A673 (cell line): Measurements from ENCODE around the gene STARD13. TPM values are rescaled to one million over a fixed set of nuclear protein-coding genes. Genes with fewer than 3 reads are reported as not detected.

Experiments used
- BruUV-seq: library from RNA; stranded (reverse); fragments of 400-500 nt; replicated peaks from 2 replicates; lab custom pipeline; 2021; lab: Mats Ljungman, UMichigan
- CTCF ChIA-PET: fragments of 300-600 bp; sonication (Branson Sonifier 250); formaldehyde crosslinking; loops from one replicate; lab custom pipeline; 2022; ENCODE audit warnings: antibody characterized with exemption; lab: Charles Lee
- POLR2A ChIA-PET: fragments of 300-600 bp; sonication (Branson Sonifier 250); formaldehyde crosslinking; loops from one replicate; lab custom pipeline; 2022; ENCODE audit warnings: antibody characterized with exemption; ENCODE audit not compliant: low non-redundant PET; lab: Charles Lee
- DNase-seq: peaks from one replicate; pipeline ENCODE4 v3.0.0-alpha.2; 2015; ENCODE audit warnings: low spot score
- H3K27ac ChIP-seq: fragments of 200-600 bp; sonication (generic); 2 replicates; pipeline ENCODE4 v1.5.1; 2016; ENCODE audit warnings: mixed run types, low read depth, mild to moderate bottlenecking, mixed read lengths, antibody characterized with exemption, low read length; ENCODE audit not compliant: poor library complexity, severe bottlenecking
- H3K27me3 ChIP-seq: fragments of 200-600 bp; sonication (generic); replicated peaks from 2 replicates; pipeline ENCODE4 v1.6.1; 2017; ENCODE audit warnings: mixed run types, low read depth, mild to moderate bottlenecking, mixed read lengths, antibody characterized with exemption, low read length; ENCODE audit not compliant: insufficient read depth, poor library complexity
- H3K36me3 ChIP-seq: fragments of 200-600 bp; sonication (generic); 2 replicates; pipeline ENCODE4 v1.6.1; 2016; ENCODE audit warnings: mixed run types, mild to moderate bottlenecking, mixed read lengths, antibody characterized with exemption, low read length; ENCODE audit not compliant: insufficient read depth, poor library complexity, severe bottlenecking
- H3K4me1 ChIP-seq: fragments of 200-600 bp; sonication (generic); 2 replicates; pipeline ENCODE4 v1.6.1; 2017; ENCODE audit warnings: mixed run types, mild to moderate bottlenecking, mixed read lengths, antibody characterized with exemption, low read length; ENCODE audit not compliant: insufficient read depth, poor library complexity, severe bottlenecking
- H3K4me3 ChIP-seq: fragments of 200-600 bp; sonication (generic); 2 replicates; pipeline ENCODE4 v1.5.1; 2016; ENCODE audit warnings: low read depth, mixed run types, mild to moderate bottlenecking, mixed read lengths, low read length; ENCODE audit not compliant: poor library complexity, severe bottlenecking
- H3K9me3 ChIP-seq: fragments of 200-600 bp; sonication (generic); 2 replicates; pipeline ENCODE4 v1.6.1; 2016; ENCODE audit warnings: mixed run types, low read depth, mild to moderate bottlenecking, mixed read lengths, antibody characterized with exemption, low read length; ENCODE audit not compliant: poor library complexity, severe bottlenecking
- EZH2 ChIP-seq: fragments of 200-600 bp; sonication (generic); IDR thresholded peaks from 2 replicates; pipeline ENCODE4 v1.6.1; 2017; ENCODE audit warnings: borderline replicate concordance, low read depth, mild to moderate bottlenecking, mixed read lengths, antibody characterized with exemption, low read length; ENCODE audit not compliant: poor library complexity, severe bottlenecking
- intact Hi-C: fragments of 100-400 bp; cut with micrococcal nuclease; formaldehyde crosslinking; loops from one replicate; pipeline ENCODE4 v1.10.0; 2022; ENCODE audit not compliant: unreplicated experiment
- total RNA-seq: library from RNA; stranded (reverse); gene quantifications from 2 replicates; pipeline ENCODE4 v1.2.3, GENCODE V29; 2021
- TF ChIP-seq, protein P1 (sequence below): fragments of 300-800, 200-600 bp; sonication (generic); conservative IDR thresholded peaks from 2 replicates; pipeline ENCODE4 v1.5.1; 2017; ENCODE audit warnings: low read depth, mild to moderate bottlenecking, antibody characterized with exemption, low read length, moderate library complexity, mixed read lengths

STARD13 gene
- total RNA-seq, 1 experiment from 2014 or later, result 45.7 TPM

DNA sequence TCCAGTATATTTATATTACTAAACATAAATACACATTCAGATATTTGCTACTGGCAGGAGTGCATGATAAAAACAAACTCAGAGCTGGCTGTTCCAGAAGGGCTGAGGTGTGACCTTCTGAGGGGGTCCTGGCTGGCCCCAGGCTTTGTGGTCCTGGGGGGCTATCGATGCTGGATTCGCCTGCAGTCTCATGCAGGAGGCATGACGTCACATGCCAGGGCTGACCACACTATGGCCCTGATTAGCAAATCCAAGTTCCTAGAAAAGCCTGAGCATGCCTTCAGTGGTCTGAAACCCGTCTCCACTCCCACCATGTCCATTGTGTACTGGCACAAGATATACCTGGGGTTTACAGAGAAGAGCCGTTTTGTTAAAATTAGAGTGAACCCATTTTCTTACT lies 171.4 kb downstream of the STARD13 start:
- CTCF ChIA-PET, result no interaction called here
- intact Hi-C loops, result no loop called here
- no peak for TF ChIP-seq EZH2
- TF ChIP-seq, protein P1, sequence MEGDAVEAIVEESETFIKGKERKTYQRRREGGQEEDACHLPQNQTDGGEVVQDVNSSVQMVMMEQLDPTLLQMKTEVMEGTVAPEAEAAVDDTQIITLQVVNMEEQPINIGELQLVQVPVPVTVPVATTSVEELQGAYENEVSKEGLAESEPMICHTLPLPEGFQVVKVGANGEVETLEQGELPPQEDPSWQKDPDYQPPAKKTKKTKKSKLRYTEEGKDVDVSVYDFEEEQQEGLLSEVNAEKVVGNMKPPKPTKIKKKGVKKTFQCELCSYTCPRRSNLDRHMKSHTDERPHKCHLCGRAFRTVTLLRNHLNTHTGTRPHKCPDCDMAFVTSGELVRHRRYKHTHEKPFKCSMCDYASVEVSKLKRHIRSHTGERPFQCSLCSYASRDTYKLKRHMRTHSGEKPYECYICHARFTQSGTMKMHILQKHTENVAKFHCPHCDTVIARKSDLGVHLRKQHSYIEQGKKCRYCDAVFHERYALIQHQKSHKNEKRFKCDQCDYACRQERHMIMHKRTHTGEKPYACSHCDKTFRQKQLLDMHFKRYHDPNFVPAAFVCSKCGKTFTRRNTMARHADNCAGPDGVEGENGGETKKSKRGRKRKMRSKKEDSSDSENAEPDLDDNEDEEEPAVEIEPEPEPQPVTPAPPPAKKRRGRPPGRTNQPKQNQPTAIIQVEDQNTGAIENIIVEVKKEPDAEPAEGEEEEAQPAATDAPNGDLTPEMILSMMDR, result no peak

DNA sequence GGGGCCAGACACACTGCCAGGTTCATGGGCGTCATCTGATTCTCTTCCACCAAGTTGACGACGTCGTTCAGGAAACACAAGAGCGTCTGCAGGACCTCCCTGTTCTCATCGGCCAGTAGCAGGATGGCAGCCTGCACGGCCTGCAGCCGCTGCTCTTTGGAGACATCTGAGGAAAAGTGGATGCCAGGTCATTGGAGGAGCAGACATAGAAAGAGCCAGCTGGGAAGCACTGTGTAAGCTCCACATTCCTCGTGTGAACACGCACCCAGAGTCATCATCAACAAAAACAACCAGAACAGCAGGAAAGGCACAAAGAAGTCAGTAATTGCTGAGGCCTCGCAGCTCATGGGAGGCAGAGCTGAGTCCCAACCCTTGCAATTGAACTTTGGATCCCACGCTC lies 172.8 kb downstream of the STARD13 start:
- CTCF ChIA-PET, result no interaction called here
- Histone ChIP-seq H3K36me3 (peaks cover 93% of the 10 kb centered on the region), H3K27ac (no peak overlapping the region), H3K4me1 (peaks cover 36% of the 10 kb centered on the region), H3K4me3 (no peak overlapping the region), H3K9me3 (no peaks in the 10 kb centered on the region), H3K27me3 (no peaks in the 10 kb centered on the region)
- TF ChIP-seq, protein P1, result no peak
- TF ChIP-seq EZH2, result no peak
- no TSS peak for BruUV-seq
- intact Hi-C loops, result no loop called here
- POLR2A ChIA-PET, result no interaction called here
- no peak for DNase-seq

More for the DNA sequence above, 171.4 kb downstream of the STARD13 start:
- no peak for DNase-seq
- no peak overlapping the region for H3K27ac ChIP-seq
- peaks cover 29% of the 10 kb centered on the region for H3K4me1 ChIP-seq
- no peaks in the 10 kb centered on the region for H3K9me3 ChIP-seq
- no peaks in the 10 kb centered on the region for H3K27me3 ChIP-seq
- POLR2A ChIA-PET, result no interaction called here
- BruUV-seq, result no TSS peak
- H3K4me3 ChIP-seq, result no peak overlapping the region
- peaks cover 93% of the 10 kb centered on the region for H3K36me3 ChIP-seq

DNA sequence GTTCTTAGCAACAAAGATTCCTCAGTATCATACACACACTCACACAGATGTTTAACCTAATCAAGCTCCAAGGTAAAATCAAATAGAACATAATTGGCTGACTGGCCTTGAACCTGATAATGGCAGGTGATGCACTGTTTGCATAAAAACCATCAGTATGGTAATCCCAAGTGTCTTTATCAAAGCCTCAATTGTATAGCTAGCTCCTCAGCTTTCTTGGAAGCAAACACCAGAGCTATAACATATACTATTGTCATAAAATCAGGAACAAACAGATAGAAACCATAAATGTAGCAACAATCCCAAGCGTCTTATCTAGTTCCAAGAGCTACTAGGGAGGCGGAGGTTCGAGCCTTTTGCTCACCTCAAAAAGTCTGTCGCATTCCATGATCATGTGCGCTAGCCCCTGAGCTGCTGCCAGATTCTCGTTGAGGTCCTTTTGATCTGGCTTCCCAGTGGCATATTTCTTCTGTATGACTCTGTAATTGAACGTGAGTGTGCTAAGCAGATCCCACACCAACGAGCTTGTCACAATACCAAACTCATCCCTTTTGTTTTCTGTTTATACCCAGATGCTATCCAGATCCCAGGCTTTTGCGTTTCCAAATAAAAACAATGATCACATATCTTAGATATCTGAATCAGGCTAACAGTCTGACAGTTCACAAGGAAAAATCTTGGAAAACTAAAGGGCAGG lies 174.0 kb downstream of the STARD13 start:
- TF ChIP-seq EZH2, result no peak
- TF ChIP-seq, protein P1, result no peak
- Histone ChIP-seq H3K9me3 (no peaks in the 10 kb centered on the region), H3K4me3 (no peak overlapping the region), H3K27ac (peak overlapping the region; percentile 14), H3K4me1 (peaks cover 36% of the 10 kb centered on the region), H3K36me3 (peaks cover 93% of the 10 kb centered on the region), H3K27me3 (no peaks in the 10 kb centered on the region)
- ChIA-PET POLR2A (no interaction called here), CTCF (no interaction called here)
- no TSS peak for BruUV-seq
- no peak for DNase-seq
- intact Hi-C loops, result no loop called here
